NT2/D1 (cell line): Measurements from ENCODE around the gene CACNA2D3.

Source experiments
- DNase-seq: peaks from one replicate; pipeline ENCODE4 v3.0.0-alpha.2; 2011; ENCODE audit warnings: low read depth, low spot score
- H3K27me3 ChIP-seq: 2 replicates; pipeline ENCODE4 v1.6.0; 2011; ENCODE audit warnings: mild to moderate bottlenecking; ENCODE audit not compliant: insufficient read length, insufficient read depth
- H3K36me3 ChIP-seq: 2 replicates; pipeline ENCODE4 v1.6.1; 2011; ENCODE audit warnings: mild to moderate bottlenecking, low read length, mixed read lengths; ENCODE audit not compliant: insufficient read depth, insufficient read length
- H3K4me1 ChIP-seq: 2 replicates; pipeline ENCODE4 v1.5.1; 2011; ENCODE audit not compliant: insufficient read depth, insufficient read length
- H3K4me3 ChIP-seq: 2 replicates; pipeline ENCODE4 v1.5.1; 2011; ENCODE audit warnings: low read depth; ENCODE audit not compliant: insufficient read length
- H3K9ac ChIP-seq: 2 replicates; pipeline ENCODE4 v1.6.0; 2011; ENCODE audit warnings: low read depth; ENCODE audit not compliant: insufficient read length
- H3K9me3 ChIP-seq: 2 replicates; pipeline ENCODE4 v1.5.1; 2011; ENCODE audit warnings: mild to moderate bottlenecking, low read length; ENCODE audit not compliant: insufficient read depth
- SUZ12 ChIP-seq: IDR thresholded peaks from 2 replicates; pipeline ENCODE4 v1.6.1; 2011; ENCODE audit not compliant: insufficient read length, insufficient read depth; ENCODE audit errors: extremely low read depth
- YY1 ChIP-seq: IDR thresholded peaks from 2 replicates; pipeline ENCODE4 v1.6.1; 2011; ENCODE audit not compliant: insufficient read length, insufficient read depth
- ZNF274 ChIP-seq: IDR thresholded peaks from 2 replicates; pipeline ENCODE4 v1.6.1; 2011; ENCODE audit warnings: mild to moderate bottlenecking, low read depth, low read length

Gene CACNA2D3

GRCh38 chr3:54963641-54964040 lies 841.3 kb downstream of the CACNA2D3 start:
- Histone ChIP-seq H3K27me3 (no peaks in the 10 kb centered on the region), H3K4me1 (peaks cover 2% of the 10 kb centered on the region), H3K9me3 (no peaks in the 10 kb centered on the region), H3K4me3 (no peak overlapping the region), H3K36me3 (no peaks in the 10 kb centered on the region), H3K9ac (no peak overlapping the region)
- no peak for DNase-seq
- TF ChIP-seq SUZ12 = no peak
- TF ChIP-seq ZNF274 = no peak
- TF ChIP-seq YY1 = no peak

- H3K27me3 ChIP-seq = no peaks in the 10 kb centered on the region
- H3K4me3 ChIP-seq = no peak overlapping the region
- H3K9me3 ChIP-seq = no peaks in the 10 kb centered on the region
- H3K9ac ChIP-seq = no peak overlapping the region
- DNase-seq = no peak
- no peak for TF ChIP-seq SUZ12
- TF ChIP-seq YY1 = no peak
- no peak for TF ChIP-seq ZNF274
- H3K4me1 ChIP-seq = peaks cover 2% of the 10 kb centered on the region
- no peaks in the 10 kb centered on the region for H3K36me3 ChIP-seq
Measured at GRCh38 chr3:54964081-54964480, 841.7 kb downstream of the CACNA2D3 start.

- H3K9ac ChIP-seq = no peak overlapping the region
- H3K9me3 ChIP-seq = no peaks in the 10 kb centered on the region
- H3K4me3 ChIP-seq = no peak overlapping the region
- H3K27me3 ChIP-seq = no peaks in the 10 kb centered on the region
- DNase-seq = no peak
- peaks cover 2% of the 10 kb centered on the region for H3K4me1 ChIP-seq
- no peaks in the 10 kb centered on the region for H3K36me3 ChIP-seq
- TF ChIP-seq YY1 = no peak
- no peak for TF ChIP-seq ZNF274
- TF ChIP-seq SUZ12 = no peak
Measured at GRCh38 chr3:54965746-54966145, 843.4 kb downstream of the CACNA2D3 start.

- H3K9ac ChIP-seq = no peak overlapping the region
- peaks cover 2% of the 10 kb centered on the region for H3K4me1 ChIP-seq
- H3K4me3 ChIP-seq = no peak overlapping the region
- no peaks in the 10 kb centered on the region for H3K9me3 ChIP-seq
- TF ChIP-seq ZNF274 (no peak), SUZ12 (no peak)
- H3K36me3 ChIP-seq = no peaks in the 10 kb centered on the region
- H3K27me3 ChIP-seq = no peaks in the 10 kb centered on the region
- DNase-seq = no peak
Measured at GRCh38 chr3:54966979-54967378, 844.6 kb downstream of the CACNA2D3 start.

- H3K4me3 ChIP-seq = no peak overlapping the region
- H3K36me3 ChIP-seq = no peaks in the 10 kb centered on the region
- TF ChIP-seq YY1 (no peak), ZNF274 (no peak), SUZ12 (no peak)
- no peaks in the 10 kb centered on the region for H3K9me3 ChIP-seq
- H3K4me1 ChIP-seq = peaks cover 2% of the 10 kb centered on the region
- no peaks in the 10 kb centered on the region for H3K27me3 ChIP-seq
- no peak for DNase-seq
- no peak overlapping the region for H3K9ac ChIP-seq
Measured at GRCh38 chr3:54967731-54968161, 845.4 kb downstream of the CACNA2D3 start.

DNA sequence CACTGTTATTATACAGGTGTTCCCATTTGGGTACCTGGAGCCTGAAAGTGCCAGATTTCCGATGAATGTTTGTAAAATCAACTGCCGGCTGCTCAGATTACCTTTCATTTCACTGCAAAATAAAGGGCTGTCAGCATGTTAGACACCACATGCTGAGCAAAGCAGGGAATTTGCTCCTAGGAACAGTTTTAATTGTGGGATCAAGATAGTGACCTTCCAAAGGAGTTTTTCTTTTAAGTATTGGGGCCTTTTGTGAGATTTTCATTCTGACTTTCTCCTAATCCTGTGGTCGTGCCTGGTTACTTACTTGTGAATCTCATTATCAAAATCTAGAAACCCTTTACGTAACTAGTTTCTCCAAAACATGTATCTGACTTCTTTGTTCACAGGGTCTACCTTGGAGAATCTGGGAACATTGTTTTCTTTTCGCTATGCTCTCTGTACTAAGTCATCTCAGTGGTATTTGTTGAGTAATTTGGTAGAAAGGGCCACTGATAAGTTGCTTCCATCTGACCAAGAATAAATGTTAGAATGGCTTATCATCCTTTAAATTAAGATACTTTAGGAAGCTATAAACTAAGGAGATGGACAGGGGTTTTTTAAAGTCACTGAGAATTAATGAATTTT lies 846.3 kb downstream of the CACNA2D3 start:
- DNase-seq = no peak
- H3K9ac ChIP-seq = no peak overlapping the region
- H3K36me3 ChIP-seq = no peaks in the 10 kb centered on the region
- peaks cover 2% of the 10 kb centered on the region for H3K4me1 ChIP-seq
- TF ChIP-seq SUZ12 (no peak), YY1 (no peak), ZNF274 (no peak)
- H3K9me3 ChIP-seq = no peaks in the 10 kb centered on the region
- no peaks in the 10 kb centered on the region for H3K27me3 ChIP-seq
- no peak overlapping the region for H3K4me3 ChIP-seq

- H3K9ac ChIP-seq = no peak overlapping the region
- H3K36me3 ChIP-seq = no peaks in the 10 kb centered on the region
- H3K9me3 ChIP-seq = no peaks in the 10 kb centered on the region
- H3K4me1 ChIP-seq = peaks cover 2% of the 10 kb centered on the region
- no peaks in the 10 kb centered on the region for H3K27me3 ChIP-seq
- no peak for DNase-seq
- no peak overlapping the region for H3K4me3 ChIP-seq
- TF ChIP-seq YY1 (no peak), SUZ12 (no peak), ZNF274 (no peak)
Measured at GRCh38 chr3:54969652-54970051, 847.3 kb downstream of the CACNA2D3 start.

DNA sequence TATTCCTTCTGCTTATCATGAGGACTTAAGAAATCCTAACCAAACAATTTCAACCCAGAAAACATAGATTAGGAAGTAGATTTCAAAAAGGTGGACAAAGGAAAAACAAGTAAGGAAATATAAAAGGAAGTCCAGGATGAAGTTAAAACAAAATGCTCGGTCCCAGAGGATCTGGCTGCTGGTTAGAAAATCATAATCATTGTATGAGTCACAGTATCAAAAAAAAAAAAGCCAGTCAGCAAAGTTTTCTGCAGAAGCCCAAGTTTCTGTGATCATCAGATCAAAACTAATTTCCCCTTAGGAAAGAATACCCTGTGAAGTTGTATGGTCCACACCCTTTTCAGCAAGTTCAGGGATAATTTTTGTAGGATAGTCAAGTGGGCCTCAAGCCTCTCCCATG lies 848.5 kb downstream of the CACNA2D3 start:
- DNase-seq = no peak
- TF ChIP-seq SUZ12 (no peak), YY1 (no peak)
- no peaks in the 10 kb centered on the region for H3K4me1 ChIP-seq
- H3K27me3 ChIP-seq = no peaks in the 10 kb centered on the region
- no peak overlapping the region for H3K4me3 ChIP-seq
- H3K36me3 ChIP-seq = no peaks in the 10 kb centered on the region
- no peaks in the 10 kb centered on the region for H3K9me3 ChIP-seq
- no peak overlapping the region for H3K9ac ChIP-seq
